Panc1 (cell line): ENCODE measurements around the gene MRTFA. TPM values are rescaled to one million over a fixed set of nuclear protein-coding genes. Genes with fewer than 3 reads are reported as not detected.

Experiments
- ATAC-seq: fragments of 200-7000 bp; cut with Tn5 transposase; 2 replicates; pipeline ENCODE4 v1.9.1; 2020; ENCODE audit warnings: mild to moderate bottlenecking, moderate library complexity
- BruUV-seq: library from RNA; stranded (reverse); fragments of 400-500 nt; replicated peaks from 2 replicates; lab custom pipeline; 2021; lab: Mats Ljungman, UMichigan
- CTCF ChIA-PET: fragments of 300-600 bp; sonication (Branson Sonifier 250); formaldehyde crosslinking; loops from one replicate; lab custom pipeline; 2022; ENCODE audit warnings: antibody characterized with exemption; lab: Charles Lee
- POLR2A ChIA-PET: fragments of 300-600 bp; sonication (Branson Sonifier 250); formaldehyde crosslinking; loops from one replicate; lab custom pipeline; 2022; ENCODE audit warnings: antibody characterized with exemption; lab: Charles Lee
- DNase-seq: peaks from one replicate; pipeline ENCODE4 v3.0.0-alpha.2; 2010; ENCODE audit warnings: low read depth, low spot score
- H3K27ac ChIP-seq: 2 replicates; pipeline ENCODE4 v1.5.1; 2011; ENCODE audit warnings: mild to moderate bottlenecking, low read length, inconsistent platforms
- H3K27me3 ChIP-seq: fragments of 200-500 bp; sonication (Bioruptor generic); 2 replicates; pipeline ENCODE4 v1.6.0; 2014; ENCODE audit warnings: low read length, inconsistent platforms; ENCODE audit not compliant: control insufficient read depth, insufficient read depth
- H3K36me3 ChIP-seq: fragments of 200-500 bp; sonication (Bioruptor generic); 2 replicates; pipeline ENCODE4 v1.5.1; 2014; ENCODE audit warnings: inconsistent platforms, mild to moderate bottlenecking, low read length, moderate library complexity; ENCODE audit not compliant: control insufficient read depth, insufficient read depth
- H3K4me1 ChIP-seq: 2 replicates; pipeline ENCODE4 v1.5.1; 2011; ENCODE audit warnings: inconsistent platforms, mild to moderate bottlenecking, low read length, moderate library complexity; ENCODE audit not compliant: control insufficient read depth, insufficient read depth
- H3K4me3 ChIP-seq, 2 experiments: 2 replicates each; pipeline ENCODE4 v1.5.1; 2011 to 2012; ENCODE audit warnings: low read depth in 2 of 2, low read length in 2 of 2, mild to moderate bottlenecking in 2 of 2, inconsistent platforms in 1 of 2, moderate library complexity in 1 of 2
- H3K9me3 ChIP-seq: fragments of 200-500 bp; sonication (Bioruptor generic); 2 replicates; pipeline ENCODE4 v1.5.1; 2014; ENCODE audit warnings: low read depth, mild to moderate bottlenecking, inconsistent platforms, low read length, moderate library complexity; ENCODE audit not compliant: control insufficient read depth, insufficient read depth
- POLR2AphosphoS5 ChIP-seq: IDR thresholded peaks from 2 replicates; pipeline ENCODE4 v1.6.1; 2012; ENCODE audit warnings: mild to moderate bottlenecking, low read depth, low read length, moderate library complexity
- SIN3A ChIP-seq: IDR thresholded peaks from 2 replicates; pipeline ENCODE4 v1.6.1; 2012; ENCODE audit warnings: low read depth, mild to moderate bottlenecking, low read length, moderate library complexity, borderline replicate concordance; ENCODE audit not compliant: insufficient read depth
- TCF7L2 ChIP-seq: IDR thresholded peaks from 2 replicates; pipeline ENCODE4 v1.6.1; 2011; ENCODE audit warnings: mild to moderate bottlenecking, low read depth, low read length, inconsistent platforms
- in situ Hi-C: cut with HindIII; loops from 2 replicates; pipeline ENCODE4 v1.10.0; 2016; ENCODE audit warnings: low sequenced_read_pairs, low pct_unique_long_range_greater_than_20kb
- intact Hi-C: fragments of 100-400 bp; cut with micrococcal nuclease; formaldehyde crosslinking; loops from one replicate; pipeline ENCODE4 v1.10.0; 2022; ENCODE audit not compliant: unreplicated experiment
- total RNA-seq: library from RNA; stranded (reverse); gene quantifications from one replicate; pipeline ENCODE4 v1.2.1, GENCODE V29; 2021; ENCODE audit not compliant: unreplicated experiment
- TF ChIP-seq, protein P1 (sequence below): fragments of 450-650 bp; IDR thresholded peaks from 2 replicates; pipeline ENCODE4 v1.5.1; 2017; ENCODE audit warnings: mild to moderate bottlenecking
- TF ChIP-seq, protein P2 (sequence below), 2 experiments: IDR thresholded peaks; 2 replicates each; pipeline ENCODE4 v1.6.1; 2011 to 2012; ENCODE audit warnings: low read depth in 2 of 2, control low read depth in 1 of 2, low read length in 1 of 2, mild to moderate bottlenecking in 1 of 2, moderate library complexity in 1 of 2; ENCODE audit not compliant: insufficient read depth in 1 of 2

Gene MRTFA
- total RNA-seq, 1 experiment from 2014 or later, result 62.1 TPM

DNA sequence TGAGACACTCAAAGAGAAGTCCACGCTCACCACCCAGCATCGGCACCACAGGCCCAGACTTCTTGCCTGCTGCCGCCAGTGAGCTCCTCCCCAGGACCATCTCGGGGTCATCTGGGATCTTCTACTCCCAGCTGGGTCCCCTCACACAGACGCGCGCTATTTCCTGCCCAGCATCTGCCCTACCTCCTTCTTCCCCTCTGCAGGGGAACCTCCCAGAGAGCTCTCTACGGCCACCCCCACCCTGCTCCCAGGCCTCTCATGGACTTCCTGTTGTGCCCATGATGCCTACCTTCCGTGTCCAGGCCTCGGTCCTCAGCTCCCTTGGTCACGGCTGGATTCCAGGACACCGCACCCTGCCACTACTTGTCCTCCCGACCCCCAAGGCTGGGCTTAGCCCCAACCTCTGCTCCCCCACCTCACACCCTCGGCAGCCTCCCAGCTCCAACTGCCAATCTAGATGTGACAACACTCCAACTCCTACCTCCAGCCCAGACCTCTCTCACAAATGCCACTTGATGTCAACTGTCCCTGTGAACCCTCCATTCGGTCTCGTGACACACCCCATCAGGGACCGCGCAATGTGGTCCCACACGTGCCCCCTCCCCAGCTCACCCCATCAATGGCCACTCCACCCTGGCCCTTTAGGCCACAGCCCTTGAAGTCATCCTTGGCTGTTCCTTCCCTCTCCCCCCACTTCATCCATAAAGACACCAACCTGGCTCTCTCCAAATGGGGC is 220.8 kb downstream of the MRTFA start:
- Histone ChIP-seq H3K9me3 (no peaks in the 10 kb centered on the region), H3K4me1 (no peaks in the 10 kb centered on the region), H3K4me3 (no peak overlapping the region), H3K27ac (no peak overlapping the region), H3K27me3 (no peaks in the 10 kb centered on the region), H3K36me3 (no peaks in the 10 kb centered on the region; the same call in 1 of the 2 replicates)
- CTCF ChIA-PET, result no interaction called here
- ATAC-seq (no peak), DNase-seq (no peak)
- intact Hi-C loops, result no loop called here
- no TSS peak for BruUV-seq
- POLR2A ChIA-PET, result no interaction called here
- TF ChIP-seq POLR2AphosphoS5 (no peak), SIN3A (no peak), TCF7L2 (no peak)
- TF ChIP-seq, protein P1, sequence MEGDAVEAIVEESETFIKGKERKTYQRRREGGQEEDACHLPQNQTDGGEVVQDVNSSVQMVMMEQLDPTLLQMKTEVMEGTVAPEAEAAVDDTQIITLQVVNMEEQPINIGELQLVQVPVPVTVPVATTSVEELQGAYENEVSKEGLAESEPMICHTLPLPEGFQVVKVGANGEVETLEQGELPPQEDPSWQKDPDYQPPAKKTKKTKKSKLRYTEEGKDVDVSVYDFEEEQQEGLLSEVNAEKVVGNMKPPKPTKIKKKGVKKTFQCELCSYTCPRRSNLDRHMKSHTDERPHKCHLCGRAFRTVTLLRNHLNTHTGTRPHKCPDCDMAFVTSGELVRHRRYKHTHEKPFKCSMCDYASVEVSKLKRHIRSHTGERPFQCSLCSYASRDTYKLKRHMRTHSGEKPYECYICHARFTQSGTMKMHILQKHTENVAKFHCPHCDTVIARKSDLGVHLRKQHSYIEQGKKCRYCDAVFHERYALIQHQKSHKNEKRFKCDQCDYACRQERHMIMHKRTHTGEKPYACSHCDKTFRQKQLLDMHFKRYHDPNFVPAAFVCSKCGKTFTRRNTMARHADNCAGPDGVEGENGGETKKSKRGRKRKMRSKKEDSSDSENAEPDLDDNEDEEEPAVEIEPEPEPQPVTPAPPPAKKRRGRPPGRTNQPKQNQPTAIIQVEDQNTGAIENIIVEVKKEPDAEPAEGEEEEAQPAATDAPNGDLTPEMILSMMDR, result no peak
- TF ChIP-seq, protein P2, sequence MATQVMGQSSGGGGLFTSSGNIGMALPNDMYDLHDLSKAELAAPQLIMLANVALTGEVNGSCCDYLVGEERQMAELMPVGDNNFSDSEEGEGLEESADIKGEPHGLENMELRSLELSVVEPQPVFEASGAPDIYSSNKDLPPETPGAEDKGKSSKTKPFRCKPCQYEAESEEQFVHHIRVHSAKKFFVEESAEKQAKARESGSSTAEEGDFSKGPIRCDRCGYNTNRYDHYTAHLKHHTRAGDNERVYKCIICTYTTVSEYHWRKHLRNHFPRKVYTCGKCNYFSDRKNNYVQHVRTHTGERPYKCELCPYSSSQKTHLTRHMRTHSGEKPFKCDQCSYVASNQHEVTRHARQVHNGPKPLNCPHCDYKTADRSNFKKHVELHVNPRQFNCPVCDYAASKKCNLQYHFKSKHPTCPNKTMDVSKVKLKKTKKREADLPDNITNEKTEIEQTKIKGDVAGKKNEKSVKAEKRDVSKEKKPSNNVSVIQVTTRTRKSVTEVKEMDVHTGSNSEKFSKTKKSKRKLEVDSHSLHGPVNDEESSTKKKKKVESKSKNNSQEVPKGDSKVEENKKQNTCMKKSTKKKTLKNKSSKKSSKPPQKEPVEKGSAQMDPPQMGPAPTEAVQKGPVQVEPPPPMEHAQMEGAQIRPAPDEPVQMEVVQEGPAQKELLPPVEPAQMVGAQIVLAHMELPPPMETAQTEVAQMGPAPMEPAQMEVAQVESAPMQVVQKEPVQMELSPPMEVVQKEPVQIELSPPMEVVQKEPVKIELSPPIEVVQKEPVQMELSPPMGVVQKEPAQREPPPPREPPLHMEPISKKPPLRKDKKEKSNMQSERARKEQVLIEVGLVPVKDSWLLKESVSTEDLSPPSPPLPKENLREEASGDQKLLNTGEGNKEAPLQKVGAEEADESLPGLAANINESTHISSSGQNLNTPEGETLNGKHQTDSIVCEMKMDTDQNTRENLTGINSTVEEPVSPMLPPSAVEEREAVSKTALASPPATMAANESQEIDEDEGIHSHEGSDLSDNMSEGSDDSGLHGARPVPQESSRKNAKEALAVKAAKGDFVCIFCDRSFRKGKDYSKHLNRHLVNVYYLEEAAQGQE (IDR thresholded peaks at IDR 0.05; ENCODE audit: insufficient read depth in 1 of 2, low read depth in 2 of 2, low read length in 1 of 2), result no peak
- in situ Hi-C loops, result no loop called here

DNA sequence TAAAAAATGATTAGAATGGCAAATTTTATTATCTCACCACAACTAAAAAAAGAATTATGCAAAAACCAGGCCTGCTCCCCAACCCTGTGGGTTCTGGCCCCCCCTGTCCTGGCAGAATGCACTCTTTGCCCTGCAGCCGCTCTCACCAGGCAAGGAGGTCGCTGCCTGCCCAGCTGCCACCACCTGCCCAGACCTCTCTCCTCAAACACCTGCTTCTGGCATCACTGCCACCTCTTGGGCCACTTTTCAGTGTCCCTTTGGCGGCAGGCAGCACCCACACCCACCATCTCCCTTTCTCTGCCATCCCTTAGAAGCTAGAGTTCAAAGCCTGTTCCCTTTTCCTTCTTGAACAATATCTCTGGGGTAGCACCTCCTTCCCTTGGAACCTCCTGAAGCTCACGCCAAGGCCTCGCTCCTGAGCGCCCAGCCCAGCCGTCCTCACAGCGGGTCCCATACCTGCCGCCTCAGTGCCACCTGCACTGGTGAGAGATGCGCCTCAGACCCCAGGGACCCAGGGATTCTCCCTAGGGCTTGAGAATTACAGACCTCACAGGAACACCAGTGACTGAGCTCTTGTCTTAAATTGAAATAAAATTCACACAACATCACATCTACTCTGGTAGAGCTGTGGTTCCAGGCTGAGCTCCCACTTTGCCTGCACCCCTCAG is 221.5 kb downstream of the MRTFA start:
- no peaks in the 10 kb centered on the region for H3K9me3 ChIP-seq
- H3K27ac ChIP-seq, result no peak overlapping the region
- CTCF ChIA-PET, result no interaction called here
- BruUV-seq, result no TSS peak
- no peak for TF ChIP-seq SIN3A
- TF ChIP-seq, protein P2 (IDR thresholded peaks at IDR 0.05; ENCODE audit: insufficient read depth in 1 of 2, low read depth in 2 of 2, low read length in 1 of 2), result no peak
- TF ChIP-seq POLR2AphosphoS5, result no peak
- no peak for TF ChIP-seq TCF7L2
- TF ChIP-seq, protein P1, result no peak
- no peaks in the 10 kb centered on the region; the same call in 1 of the 2 replicates for H3K36me3 ChIP-seq
- POLR2A ChIA-PET, result no interaction called here
- intact Hi-C loops, result no loop called here
- DNase-seq (no peak), ATAC-seq (no peak)
- no peak overlapping the region for H3K4me3 ChIP-seq
- in situ Hi-C loops, result no loop called here
- H3K4me1 ChIP-seq, result no peaks in the 10 kb centered on the region
- H3K27me3 ChIP-seq, result no peaks in the 10 kb centered on the region
